DMS53 treated with DMSO at 0.1 percent for 48 hours (cell line): ENCODE results near the gene GEMIN8.

ENCODE experiments used
- DNase-seq: peaks from one replicate; lab custom pipeline; 2025; ENCODE audit not compliant: unreplicated experiment; lab: John Stamatoyannopoulos, UW

The GEMIN8 gene, protein sequence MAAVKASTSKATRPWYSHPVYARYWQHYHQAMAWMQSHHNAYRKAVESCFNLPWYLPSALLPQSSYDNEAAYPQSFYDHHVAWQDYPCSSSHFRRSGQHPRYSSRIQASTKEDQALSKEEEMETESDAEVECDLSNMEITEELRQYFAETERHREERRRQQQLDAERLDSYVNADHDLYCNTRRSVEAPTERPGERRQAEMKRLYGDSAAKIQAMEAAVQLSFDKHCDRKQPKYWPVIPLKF

DNA sequence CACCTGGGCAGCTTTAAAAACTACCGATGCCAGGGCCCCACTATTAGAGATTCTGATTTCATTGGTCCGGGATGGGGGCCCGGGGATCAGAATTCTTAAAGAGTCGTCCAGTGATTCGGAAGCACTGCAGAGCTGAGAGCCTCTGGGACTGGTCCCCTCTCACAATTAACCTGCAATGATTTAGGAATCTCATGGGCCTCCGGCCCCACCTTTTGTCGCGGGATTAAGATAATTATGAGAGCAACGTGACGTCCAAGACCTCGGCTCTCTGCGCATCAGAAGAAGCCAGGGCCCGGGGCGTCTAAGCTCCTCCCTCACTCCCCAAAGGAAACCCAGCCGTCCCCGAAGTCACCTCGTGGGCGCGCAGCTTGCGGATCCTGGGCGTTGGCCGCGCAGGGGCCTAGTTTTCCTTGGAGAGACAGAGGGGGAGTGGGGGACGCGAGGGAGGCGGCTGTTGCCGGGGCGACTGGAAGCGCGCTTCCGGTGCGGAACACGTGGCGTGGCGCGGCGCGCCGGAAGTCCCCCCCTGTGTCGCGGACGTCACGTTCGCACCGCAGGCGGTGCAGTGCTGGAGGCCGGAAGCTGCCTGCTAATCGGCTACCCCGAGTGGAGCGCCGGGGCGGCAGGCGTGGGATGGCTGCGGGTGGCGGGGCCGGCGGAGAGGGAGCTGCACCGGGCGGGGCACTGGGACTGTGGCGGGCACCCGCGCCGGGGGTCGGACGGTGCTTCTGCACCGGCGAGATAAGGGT lies at the start of gene GEMIN8:
Gene GEMIN8 (minus strand): TSS at position 468 of the 749 bp plus-strand sequence. CDS start 8,414 bp downstream, outside the sequence.
- DNase-seq: peak; percentile 41

DNA sequence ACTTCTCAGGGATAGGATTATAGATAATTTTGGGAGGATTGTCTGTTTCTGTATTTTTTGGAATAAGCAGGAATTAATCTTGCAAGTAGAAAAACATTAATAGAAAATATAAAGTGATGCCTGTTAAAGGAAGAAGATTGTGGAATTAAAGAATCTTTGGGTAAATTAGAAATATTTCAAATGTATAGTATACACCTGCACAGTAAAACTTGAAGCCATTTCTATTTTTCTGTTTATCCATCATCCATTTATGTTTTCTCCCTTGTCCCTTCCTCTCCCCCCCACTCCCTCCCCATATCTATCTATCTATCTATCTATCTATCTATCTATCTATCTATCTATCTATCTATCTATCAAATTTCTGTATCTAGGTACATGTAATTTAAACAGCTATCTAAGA lies 46.9 kb upstream of the GEMIN8 start:
- DNase-seq: no peak

DNA sequence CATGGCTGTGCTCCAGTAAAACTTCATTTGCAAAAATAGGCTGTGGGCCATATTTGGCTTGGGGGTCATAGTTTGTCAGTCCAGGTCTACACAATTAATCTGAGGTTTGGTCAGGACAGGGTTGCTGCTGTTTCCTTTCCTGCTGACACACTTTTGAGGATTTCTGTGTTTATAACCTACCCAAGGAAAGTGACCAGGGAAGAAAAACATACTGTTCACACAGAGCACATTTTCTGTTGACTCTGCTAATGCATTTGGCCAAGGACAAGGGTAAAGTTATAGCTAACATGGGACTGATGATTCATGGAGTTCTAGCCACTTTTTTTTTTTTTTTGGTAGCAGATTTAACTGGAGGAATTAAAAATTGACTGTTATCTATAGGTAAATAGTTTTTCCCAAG lies 43.9 kb upstream of the GEMIN8 start:
- no peak for DNase-seq

DNA sequence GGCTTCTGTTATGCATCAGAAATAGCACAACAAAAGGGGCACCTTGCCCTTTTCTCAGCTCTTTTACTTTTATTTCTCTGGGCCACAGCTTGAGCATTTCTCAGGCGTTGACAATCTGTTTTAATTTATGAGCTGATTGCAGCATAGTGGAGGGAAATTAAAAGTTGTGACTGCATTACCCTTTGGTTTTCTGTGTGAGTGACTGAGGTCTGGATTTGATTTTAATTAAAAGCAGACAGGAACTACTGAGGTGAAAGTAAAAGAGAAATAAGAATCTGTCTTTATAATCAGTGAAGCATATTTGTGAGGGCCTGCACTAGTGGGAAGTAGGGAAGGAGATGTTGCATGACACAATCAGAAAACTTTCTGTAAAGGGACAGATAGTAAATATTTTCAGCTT lies 43.4 kb upstream of the GEMIN8 start:
- no peak for DNase-seq

DNA sequence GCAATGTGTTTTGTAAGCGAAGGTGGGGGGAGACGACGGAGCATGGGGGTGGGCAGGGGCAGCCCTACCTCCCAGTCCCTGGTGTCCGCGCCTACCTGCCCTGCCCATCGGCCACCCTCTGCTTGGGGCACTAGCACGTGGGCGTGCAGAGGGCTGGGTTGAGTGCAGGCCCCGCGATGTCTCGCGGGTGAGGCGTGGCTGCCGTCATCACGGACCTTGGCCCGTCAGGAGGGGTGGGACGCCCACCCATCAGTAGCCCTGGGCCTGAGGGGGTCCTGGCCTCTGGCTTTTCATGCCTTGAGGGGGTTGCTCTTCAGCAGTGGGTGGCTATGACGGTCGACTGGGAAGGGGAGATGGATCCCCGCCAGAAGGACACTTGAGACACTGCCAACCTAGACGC lies 36.1 kb upstream of the GEMIN8 start:
- no peak for DNase-seq

DNA sequence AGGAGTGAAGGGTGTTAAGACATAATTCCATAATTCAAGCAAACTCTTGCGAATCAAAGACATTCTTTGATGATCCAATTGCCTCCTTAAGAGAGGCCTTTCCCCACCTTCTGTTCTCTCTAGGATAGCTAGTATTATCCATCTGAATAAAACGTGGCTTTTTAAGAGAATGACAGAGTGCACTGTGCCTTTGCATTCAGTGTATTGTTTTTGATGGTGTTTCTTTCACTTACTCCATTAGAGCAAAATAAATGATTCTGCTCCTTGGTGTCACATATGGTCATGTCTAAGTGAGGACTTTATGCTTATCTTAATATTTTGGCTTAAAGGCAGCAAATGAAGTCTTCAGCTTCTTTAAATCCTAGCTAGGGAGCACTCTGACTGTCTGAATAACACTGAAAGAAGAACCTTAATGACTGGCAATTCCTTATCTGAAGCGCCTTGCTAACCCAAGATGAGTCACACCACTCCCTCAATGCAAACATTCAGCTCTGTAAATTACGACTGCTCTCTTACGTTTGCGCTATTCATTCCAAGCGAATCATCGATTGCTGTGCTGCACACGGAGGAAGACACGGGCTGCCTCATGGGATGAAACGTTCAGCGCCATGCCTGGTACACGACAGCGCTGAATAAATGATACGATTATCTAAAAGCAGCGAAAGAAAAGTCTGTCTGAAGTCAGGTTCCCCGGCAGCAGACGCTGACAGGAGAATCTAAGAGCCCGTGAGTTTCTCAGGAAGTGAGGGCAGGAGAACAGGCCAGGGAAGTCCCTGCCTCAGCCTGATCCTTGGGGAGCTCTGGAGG lies 35.1 kb upstream of the GEMIN8 start:
- peak; percentile 3 for DNase-seq

DNA sequence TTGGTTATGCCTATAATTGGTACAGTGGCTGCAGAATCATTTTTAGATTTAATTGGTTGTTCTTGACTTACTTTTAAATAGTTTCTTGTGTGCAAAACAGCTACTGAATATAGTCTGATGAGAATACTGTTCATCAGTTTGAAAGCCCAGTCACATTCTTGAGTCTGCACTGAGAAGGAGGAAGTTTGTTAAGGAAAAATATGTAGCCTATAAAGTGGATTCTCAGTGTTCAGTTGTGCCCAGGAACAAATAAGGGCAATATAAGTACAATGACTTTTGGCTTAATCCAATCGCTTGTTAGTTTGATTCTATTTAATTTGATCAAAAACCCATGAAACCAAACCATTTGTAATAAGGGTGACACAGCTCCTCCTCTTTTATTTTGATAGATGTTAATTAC lies 32.8 kb upstream of the GEMIN8 start:
- no peak for DNase-seq

DNA sequence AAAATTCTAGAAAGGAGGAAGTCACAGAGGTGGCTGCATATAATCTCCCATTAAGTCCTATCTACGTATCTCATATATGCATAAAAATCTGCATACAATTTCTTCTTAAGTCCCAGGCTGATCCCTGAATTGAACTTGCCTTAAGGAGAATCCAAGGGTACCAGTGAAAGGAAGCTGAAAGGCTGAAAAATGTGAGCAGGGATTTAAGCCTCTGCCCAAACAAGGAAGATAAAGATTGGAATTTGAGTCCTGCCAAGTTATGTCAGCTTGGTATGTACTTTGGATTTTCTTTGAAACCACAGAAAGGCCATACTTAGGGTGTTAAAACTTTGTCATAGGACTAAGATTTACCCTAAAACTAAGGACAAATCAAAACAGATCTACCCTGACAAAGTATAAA lies 26.5 kb upstream of the GEMIN8 start:
- no peak for DNase-seq

DNA sequence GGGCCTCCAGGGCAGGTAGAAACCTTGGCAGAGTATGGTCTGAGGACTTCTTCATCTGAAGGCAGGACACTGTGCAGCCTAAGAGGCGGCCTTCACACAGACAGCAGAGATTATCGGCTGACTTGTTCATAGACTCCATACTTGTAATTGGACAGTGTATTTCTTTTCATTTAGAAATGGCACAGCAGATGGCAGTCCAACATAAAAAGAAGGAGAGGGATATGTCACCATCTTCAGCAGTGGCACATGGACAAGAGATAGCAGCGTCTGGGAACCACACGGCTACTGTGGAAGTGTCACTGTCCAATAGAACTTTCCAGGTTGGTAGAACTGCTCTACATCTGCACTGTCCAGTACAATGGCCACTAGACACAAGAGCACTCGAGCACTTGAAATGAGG lies 21.7 kb upstream of the GEMIN8 start:
- DNase-seq: no peak

DNA sequence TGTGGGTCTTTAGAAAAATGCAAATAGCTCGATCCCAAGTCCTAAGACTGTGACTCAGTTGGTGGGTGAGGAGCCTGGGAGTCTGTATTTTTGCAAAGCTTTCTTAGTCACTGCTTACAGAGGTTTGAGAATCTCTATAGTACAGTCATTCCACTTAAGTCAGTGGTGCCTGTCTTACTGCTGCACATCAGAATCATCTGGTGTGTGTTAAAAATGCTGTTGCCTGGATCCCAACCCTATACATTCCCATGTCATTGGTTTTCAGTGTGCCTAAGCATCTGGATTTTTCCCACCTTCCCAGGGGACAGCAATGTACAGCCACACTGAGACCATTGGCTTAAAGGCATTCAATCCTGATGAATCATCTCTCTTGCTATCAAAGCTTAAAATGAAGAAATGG lies 21.0 kb upstream of the GEMIN8 start:
- no peak for DNase-seq

DNA sequence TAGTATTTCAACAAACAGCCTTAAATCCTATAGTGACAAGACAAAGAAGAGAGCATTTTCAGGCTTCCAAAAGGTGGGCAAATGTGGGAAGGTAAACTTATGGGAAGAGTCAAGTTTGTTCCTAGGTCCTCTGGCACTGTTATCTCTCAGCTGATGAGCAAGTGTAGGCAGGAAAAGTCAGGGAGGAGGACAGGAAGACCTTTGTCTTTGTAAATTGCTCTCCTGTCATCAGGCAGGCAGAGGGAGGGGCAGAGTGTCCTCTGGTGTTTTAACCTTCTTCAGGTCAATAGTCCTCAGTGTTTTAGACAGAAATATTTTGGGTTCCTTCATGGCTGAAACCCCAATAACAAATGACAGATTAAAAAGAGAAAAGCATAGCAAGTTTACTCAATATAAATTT lies 13.5 kb upstream of the GEMIN8 start:
- no peak for DNase-seq

DNA sequence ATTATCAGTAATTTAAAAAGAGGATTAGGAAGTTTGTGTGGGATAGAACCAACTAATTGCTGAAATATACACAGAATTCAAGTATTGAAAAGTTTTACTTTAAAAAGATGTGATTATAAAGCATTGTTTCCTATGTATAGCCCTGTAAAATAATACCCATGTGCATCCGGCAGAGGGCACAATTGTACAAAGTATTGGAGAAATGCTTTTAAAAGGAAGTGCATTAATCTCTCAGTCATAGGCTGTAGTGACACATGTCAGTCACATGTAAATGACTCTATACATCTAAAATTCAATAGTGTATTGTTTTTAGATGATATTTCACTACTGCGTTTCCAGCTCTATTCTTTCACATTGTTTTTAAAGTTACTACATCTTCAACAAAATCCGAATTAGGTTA lies 9.7 kb upstream of the GEMIN8 start:
- peak; percentile 18 for DNase-seq

DNA sequence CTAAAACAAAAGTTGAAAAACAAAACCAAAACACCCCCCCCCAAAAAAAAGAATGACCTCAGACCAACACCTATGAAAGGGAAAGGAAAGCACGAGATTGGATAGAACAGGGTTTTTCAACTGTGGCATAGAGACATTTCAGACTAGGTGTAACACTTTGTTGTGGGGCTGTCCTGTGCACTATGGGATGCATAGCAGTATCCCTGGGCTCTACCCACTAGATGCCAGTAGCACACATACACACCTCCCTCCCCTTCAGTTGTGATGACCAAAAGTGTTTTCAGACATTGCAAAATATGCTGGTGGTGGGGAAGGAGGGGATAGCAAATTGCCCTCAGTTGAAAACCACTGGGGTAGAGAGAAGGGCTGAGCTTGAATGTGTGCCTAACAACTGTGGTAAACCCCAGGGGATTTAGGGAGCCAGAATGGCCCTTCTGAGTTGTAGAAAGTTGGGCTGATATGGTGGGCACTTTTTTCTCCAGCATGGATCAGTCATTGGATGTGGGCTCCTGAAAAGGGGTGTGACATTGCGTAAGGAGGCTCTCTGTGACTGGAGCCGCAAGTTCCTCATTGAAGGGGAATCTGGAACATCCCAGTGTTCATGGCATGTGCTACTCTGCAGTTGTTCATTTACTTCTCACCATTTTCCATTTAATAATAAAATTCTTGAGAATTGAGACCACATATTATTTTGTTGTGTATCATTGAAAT lies 8.8 kb upstream of the GEMIN8 start:
- no peak for DNase-seq

DNA sequence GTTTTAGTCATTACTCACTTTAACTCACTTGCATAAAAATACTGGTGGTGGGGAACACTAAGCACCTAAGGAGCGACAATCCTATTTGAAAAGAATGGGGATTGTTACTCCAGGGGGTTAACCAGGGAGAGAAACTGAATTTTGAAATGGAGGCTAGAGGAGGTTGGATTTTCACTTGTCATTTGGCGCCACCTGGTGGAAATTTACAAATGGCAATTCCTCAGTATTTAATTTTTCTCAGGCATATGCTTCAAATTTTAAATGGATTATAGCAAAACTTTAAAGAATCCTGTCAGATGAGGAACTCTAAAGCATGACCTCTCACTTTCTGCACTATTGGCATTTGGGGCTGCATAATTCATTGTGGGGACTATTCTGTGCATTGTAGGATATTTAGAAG lies 2.7 kb upstream of the GEMIN8 start:
- DNase-seq: peak; percentile 1

DNA sequence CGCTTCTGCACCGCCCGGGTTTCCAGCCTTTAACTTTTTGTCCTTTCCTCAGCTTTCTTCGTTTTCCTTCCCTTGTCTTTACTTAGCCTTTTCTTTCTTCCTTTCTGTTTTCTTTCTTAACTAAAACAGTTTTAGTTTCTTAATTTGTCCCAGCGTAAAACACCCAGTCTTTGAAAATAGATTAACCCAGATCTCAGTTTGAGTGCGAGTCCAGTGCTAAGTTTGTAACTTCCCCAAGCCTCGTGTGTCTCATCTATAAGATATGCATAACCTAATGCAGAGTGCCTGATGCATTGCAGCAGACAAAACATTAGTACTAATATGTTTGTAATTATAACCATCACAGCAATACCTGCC lies 460 bp upstream of the GEMIN8 start:
- no peak for DNase-seq

DNA sequence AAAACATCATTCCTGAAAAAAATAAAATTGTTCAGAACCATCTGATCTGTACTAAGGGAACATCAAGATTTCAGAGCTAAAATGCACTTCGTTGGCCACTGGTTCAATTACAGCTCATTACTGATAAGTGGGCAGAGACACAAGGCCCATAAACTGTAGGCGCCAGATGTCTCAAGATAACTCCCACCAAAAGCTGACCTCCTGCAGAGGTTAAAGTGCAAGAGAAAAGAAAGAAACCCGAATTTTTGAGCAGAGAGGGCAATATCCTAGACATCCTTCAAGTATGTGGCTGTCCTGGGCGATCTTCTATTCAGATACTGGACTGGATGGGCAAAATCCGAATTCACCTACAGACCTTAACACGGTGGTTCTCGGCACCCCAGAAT lies 660 bp downstream of the GEMIN8 start:
- DNase-seq: no peak

DNA sequence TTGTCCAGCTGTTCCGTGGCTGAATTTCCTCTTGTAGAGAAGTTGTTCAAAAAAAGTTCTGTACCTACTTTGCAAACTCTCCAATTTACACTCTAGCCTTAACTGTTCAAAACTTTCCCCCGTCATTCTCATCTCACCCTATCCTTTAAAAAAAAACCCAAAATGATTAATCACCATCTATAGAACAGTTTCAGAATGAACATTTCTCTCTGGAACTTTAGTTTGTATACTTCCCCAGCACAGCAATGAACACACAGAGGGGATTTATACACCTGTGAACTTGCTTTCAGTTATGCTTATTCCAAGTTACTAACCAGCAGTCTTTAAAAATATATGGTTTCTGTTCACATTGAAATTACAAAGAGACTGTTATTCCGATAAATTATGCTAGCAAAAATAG lies 1.2 kb downstream of the GEMIN8 start:
- DNase-seq: no peak

DNA sequence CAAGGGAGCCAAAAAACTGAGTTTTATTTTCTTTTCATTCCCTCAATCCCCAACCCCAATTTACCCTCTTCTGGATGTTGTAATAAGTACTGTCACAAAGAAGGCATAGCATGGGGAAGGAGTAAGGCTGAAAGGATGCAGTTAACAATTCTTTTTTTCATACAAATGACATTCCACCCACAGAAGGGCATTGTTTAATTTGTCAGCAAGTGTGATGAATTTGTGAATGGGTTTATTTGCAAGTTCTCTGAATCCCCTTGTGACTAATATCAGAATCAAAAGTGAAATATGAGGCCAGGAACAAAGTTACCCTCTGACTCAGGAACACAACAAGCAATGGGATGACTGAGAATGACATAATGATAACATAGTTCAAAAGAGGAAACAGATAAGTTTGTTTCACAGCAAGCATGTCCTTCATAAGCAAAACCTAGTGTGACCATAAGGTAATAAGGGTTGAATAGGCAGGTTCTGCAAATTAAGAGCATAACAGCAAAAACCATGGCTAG lies 2.1 kb downstream of the GEMIN8 start:
- DNase-seq: no peak

DNA sequence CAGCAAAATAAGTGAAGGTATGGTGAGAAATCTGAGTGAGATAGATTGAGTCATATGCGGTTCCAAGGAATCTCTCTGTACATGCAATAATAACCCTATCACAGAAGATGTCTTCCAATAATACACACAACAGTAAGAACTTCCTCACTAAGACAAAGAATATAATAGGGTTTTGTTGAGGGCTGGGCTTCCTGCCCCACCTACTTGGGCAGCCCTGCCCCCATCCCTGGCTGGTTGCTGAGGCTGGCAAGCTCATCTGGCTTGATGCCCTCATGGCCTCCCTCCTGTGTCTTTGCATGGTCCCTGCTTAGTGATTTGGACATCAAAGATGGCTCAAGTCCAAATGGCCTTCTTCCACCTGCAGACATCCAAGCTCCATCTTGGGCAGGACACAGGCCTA lies 2.7 kb downstream of the GEMIN8 start:
- DNase-seq: no peak

DNA sequence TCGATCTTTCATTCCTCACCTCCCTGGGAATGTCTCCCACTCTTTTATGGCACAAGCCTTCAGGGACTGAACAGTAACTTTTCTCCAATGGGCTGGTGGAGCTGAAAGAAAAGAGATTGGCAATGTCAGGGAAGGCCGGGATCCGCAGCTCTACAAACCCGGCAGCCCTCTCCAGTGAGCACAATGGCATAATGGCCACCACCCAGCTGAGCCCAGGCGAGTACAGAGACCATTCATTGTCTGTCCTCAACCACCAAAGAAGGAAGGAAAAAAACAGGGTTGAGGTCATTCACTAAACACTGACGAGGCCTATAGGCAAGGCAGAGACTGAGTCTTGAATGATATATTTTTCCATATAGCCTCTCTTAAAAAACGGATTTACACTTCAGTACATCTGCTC lies 3.6 kb downstream of the GEMIN8 start:
- DNase-seq: no peak

DNA sequence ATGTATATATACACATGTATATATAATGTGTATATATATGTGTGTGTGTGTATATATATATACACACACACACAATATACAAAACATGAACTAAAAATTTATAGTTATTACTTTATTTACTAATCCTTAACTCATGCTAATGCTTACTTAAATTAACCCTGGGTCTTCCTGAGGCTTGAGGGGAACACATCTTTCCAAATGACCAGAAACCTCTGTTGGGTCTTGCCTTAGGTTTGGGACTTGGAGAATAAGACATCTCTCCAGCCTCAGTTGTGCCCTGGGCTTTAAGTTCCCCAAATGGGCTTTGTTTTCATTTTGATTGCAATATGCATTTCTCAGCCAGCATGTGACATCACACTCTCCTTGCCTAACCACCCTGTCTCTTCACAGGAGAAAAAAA lies 7.7 kb downstream of the GEMIN8 start:
- DNase-seq: no peak
